Endothelial cell (in vitro differentiated cells): ENCODE results near the gene ZFP92. TPM values are rescaled to one million over a fixed set of nuclear protein-coding genes. Genes with fewer than 3 reads are reported as not detected.
A peak's percentile ranks its signal among the peaks of the same experiment; 100 is the strongest.

Experiments used
- DNase-seq: peaks from one replicate; pipeline ENCODE4 v3.0.0; 2021; ENCODE audit warnings: low spot score
- H3K27ac Mint-ChIP-seq: one replicate; pipeline ENCODE4 v1.8.0; 2021; ENCODE audit warnings: mixed read lengths, inconsistent platforms; ENCODE audit not compliant: unreplicated experiment
- H3K27me3 Mint-ChIP-seq: one replicate; pipeline ENCODE4 v1.8.0; 2021; ENCODE audit warnings: mild to moderate bottlenecking, moderate library complexity, mixed read lengths, inconsistent platforms; ENCODE audit not compliant: unreplicated experiment
- H3K36me3 Mint-ChIP-seq: one replicate; pipeline ENCODE4 v1.8.0; 2021; ENCODE audit warnings: mild to moderate bottlenecking, low read depth, mixed read lengths, inconsistent platforms; ENCODE audit not compliant: unreplicated experiment
- H3K4me1 Mint-ChIP-seq: one replicate; pipeline ENCODE4 v1.8.0; 2021; ENCODE audit warnings: mild to moderate bottlenecking, mixed read lengths, inconsistent platforms; ENCODE audit not compliant: unreplicated experiment
- H3K4me3 Mint-ChIP-seq: one replicate; pipeline ENCODE4 v1.8.0; 2021; ENCODE audit warnings: mild to moderate bottlenecking, mixed read lengths, inconsistent platforms; ENCODE audit not compliant: unreplicated experiment
- H3K9me3 Mint-ChIP-seq: one replicate; pipeline ENCODE4 v1.8.0; 2021; ENCODE audit warnings: mixed read lengths, inconsistent platforms; ENCODE audit not compliant: unreplicated experiment
- long read RNA-seq: library from polyadenylated mRNA; unstranded; transcript quantifications from one replicate; pipeline ENCODE4 v2.0.0, GENCODE V29; 2020; ENCODE audit not compliant: unreplicated experiment
- total RNA-seq: library from RNA; stranded (reverse); fragmentation: NEBNext Ultra II Directional; extraction: Animal tissue kit (Norgen Biotek cat#: 25700); gene quantifications from one replicate; pipeline ENCODE4 v1.2.1, GENCODE V29; 2021; ENCODE audit not compliant: unreplicated experiment
- TF ChIP-seq, protein P1 (sequence below): fragments of 200-600 bp; sonication (generic); IDR thresholded peaks from one replicate; pipeline ENCODE4 v1.5.0; 2021; ENCODE audit warnings: antibody characterized with exemption; ENCODE audit not compliant: unreplicated experiment

ZFP92 gene, protein sequence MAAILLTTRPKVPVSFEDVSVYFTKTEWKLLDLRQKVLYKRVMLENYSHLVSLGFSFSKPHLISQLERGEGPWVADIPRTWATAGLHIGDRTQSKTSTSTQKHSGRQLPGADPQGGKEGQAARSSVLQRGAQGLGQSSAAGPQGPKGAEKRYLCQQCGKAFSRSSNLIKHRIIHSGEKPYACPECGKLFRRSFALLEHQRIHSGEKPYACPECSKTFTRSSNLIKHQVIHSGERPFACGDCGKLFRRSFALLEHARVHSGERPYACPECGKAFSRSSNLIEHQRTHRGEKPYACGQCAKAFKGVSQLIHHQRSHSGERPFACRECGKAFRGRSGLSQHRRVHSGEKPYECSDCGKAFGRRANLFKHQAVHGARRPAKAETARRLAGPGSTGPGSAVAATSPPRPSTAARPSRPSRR
- total RNA-seq, result 0.49 TPM
- long read RNA-seq, result 0 reads

GRCh38 chrX:153411255-153411987 lies at the start of gene ZFP92:
Gene ZFP92 (plus strand): TSS chrX:153411472. CDS start chrX:153418323, 6,851 bp downstream.
- H3K9me3 Mint-ChIP-seq, result no peaks in the 10 kb centered on the region

DNA sequence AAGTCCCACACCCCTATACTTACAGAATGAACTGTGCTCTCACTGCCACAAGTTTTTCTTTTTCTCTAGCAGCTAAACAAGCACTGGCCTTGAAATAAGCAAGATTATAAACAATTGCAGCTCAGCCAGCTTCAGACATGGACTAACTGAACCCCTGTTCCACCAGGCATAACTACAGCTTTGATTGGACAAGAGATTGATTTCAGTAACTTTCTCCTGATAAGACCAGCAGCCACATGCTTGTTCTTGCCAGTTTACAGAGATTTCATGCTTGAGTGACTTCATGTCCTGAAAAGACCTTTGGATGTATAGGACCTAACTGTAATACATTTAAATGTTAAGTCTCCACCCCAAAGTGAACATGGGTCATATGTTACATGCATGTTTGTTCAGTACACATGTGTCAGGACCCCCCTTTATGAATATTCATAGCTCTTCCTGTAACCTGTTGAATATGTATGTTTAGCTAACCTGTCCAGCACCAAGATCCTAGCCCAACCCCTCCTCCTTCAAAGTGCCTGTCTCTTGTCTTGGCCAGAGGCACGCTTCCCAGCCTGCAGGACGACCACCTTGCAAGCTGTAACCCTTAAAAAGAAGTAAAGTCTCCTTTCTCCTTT lies 49.4 kb upstream of the ZFP92 start:
- no peak for DNase-seq
- TF ChIP-seq, protein P1, sequence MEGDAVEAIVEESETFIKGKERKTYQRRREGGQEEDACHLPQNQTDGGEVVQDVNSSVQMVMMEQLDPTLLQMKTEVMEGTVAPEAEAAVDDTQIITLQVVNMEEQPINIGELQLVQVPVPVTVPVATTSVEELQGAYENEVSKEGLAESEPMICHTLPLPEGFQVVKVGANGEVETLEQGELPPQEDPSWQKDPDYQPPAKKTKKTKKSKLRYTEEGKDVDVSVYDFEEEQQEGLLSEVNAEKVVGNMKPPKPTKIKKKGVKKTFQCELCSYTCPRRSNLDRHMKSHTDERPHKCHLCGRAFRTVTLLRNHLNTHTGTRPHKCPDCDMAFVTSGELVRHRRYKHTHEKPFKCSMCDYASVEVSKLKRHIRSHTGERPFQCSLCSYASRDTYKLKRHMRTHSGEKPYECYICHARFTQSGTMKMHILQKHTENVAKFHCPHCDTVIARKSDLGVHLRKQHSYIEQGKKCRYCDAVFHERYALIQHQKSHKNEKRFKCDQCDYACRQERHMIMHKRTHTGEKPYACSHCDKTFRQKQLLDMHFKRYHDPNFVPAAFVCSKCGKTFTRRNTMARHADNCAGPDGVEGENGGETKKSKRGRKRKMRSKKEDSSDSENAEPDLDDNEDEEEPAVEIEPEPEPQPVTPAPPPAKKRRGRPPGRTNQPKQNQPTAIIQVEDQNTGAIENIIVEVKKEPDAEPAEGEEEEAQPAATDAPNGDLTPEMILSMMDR, result no peak
- H3K4me1 Mint-ChIP-seq, result no peaks in the 10 kb centered on the region
- H3K36me3 Mint-ChIP-seq, result peaks cover 5% of the 10 kb centered on the region
- no peaks in the 10 kb centered on the region for H3K9me3 Mint-ChIP-seq
- H3K4me3 Mint-ChIP-seq, result no peak overlapping the region
- H3K27ac Mint-ChIP-seq, result no peak overlapping the region
- H3K27me3 Mint-ChIP-seq, result peaks cover 1% of the 10 kb centered on the region

More at GRCh38 chrX:153411255-153411987, at the start of gene ZFP92:
- Mint-ChIP-seq H3K36me3 (no peaks in the 10 kb centered on the region), H3K4me3 (peak within 1 kb of the TSS; percentile 69), H3K4me1 (no peaks in the 10 kb centered on the region), H3K27me3 (peaks cover 6% of the 10 kb centered on the region), H3K27ac (no peak within 1 kb of the TSS)
- TF ChIP-seq, protein P1, result no peak
- no peak for DNase-seq

DNA sequence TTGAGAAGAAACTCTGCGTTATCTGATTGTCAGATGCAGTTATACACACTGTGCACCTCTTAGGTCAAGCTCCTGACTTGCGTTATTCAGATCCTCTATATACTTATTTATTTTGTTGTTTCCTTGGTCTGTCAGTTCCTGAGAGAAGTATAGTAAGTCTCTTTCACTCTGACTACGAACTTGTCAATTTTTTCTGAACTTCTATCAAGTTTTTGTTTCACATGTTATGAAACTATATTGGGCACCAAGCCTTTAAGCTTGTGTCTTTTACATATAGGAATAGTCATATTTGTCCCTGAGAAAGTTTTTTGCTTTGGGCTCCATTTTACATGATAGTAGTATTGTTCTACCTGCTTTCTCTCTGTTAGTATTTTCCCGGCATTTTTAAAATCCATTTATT lies 45.6 kb upstream of the ZFP92 start:
- no peak overlapping the region for H3K27ac Mint-ChIP-seq
- no peak overlapping the region for H3K4me3 Mint-ChIP-seq
- TF ChIP-seq, protein P1, result no peak
- no peaks in the 10 kb centered on the region for H3K9me3 Mint-ChIP-seq
- no peaks in the 10 kb centered on the region for H3K36me3 Mint-ChIP-seq
- H3K27me3 Mint-ChIP-seq, result peaks cover 1% of the 10 kb centered on the region
- H3K4me1 Mint-ChIP-seq, result no peaks in the 10 kb centered on the region
- DNase-seq, result no peak

DNA sequence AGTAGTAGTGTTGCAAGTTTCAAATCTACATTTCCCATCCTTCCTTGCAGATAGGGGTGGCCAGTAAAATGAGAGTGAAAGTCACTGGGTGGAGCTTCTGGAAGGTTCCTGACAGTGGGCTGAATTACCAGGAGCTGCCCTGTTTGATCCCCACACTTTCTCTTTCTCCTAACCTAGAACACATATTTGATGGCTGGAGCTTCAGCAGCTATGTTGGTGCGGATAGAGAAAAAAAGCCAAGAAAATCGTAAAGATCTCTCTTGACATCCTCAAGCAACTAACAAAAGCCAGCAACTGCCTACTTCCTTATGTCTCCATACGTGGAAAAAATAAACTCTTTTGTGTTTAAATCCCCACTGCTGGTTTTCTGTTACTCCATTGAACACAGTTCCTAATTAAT lies 45.2 kb upstream of the ZFP92 start:
- peaks cover 1% of the 10 kb centered on the region for H3K27me3 Mint-ChIP-seq
- no peaks in the 10 kb centered on the region for H3K9me3 Mint-ChIP-seq

More for the DNA sequence above, 45.2 kb upstream of the ZFP92 start:
- Mint-ChIP-seq H3K4me1 (no peaks in the 10 kb centered on the region), H3K36me3 (no peaks in the 10 kb centered on the region), H3K27ac (no peak overlapping the region), H3K4me3 (no peak overlapping the region)
- no peak for DNase-seq
- TF ChIP-seq, protein P1, result no peak
